GM12872 (cell line): ENCODE measurements around the gene GRAMD1B.

Source experiments
- TF ChIP-seq, protein P1 (sequence below): IDR thresholded peaks from 3 replicates; pipeline ENCODE4 v1.5.1; 2011; ENCODE audit warnings: low read depth, mild to moderate bottlenecking, low read length, moderate library complexity; ENCODE audit not compliant: insufficient read depth

GRAMD1B gene

DNA sequence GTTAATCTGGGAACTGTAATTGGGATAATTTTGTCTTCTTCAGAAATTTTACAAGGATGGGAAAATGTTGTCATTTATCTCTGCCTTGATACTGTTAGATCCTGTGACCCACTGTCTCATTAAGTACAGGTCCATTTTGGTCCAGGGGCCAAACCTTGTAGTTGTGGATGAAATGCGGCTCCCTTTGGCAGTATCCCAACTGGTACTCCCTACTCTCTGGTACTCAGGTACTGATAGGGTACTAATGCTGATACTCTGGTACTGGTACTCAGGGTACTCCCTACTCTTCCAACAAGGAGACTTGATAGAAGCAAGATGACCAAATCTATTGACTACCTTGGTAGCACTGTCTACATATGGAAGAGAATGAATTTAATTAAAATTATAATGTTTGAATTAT lies 97.9 kb downstream of the GRAMD1B start:
- TF ChIP-seq, protein P1, sequence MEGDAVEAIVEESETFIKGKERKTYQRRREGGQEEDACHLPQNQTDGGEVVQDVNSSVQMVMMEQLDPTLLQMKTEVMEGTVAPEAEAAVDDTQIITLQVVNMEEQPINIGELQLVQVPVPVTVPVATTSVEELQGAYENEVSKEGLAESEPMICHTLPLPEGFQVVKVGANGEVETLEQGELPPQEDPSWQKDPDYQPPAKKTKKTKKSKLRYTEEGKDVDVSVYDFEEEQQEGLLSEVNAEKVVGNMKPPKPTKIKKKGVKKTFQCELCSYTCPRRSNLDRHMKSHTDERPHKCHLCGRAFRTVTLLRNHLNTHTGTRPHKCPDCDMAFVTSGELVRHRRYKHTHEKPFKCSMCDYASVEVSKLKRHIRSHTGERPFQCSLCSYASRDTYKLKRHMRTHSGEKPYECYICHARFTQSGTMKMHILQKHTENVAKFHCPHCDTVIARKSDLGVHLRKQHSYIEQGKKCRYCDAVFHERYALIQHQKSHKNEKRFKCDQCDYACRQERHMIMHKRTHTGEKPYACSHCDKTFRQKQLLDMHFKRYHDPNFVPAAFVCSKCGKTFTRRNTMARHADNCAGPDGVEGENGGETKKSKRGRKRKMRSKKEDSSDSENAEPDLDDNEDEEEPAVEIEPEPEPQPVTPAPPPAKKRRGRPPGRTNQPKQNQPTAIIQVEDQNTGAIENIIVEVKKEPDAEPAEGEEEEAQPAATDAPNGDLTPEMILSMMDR = no peak

DNA sequence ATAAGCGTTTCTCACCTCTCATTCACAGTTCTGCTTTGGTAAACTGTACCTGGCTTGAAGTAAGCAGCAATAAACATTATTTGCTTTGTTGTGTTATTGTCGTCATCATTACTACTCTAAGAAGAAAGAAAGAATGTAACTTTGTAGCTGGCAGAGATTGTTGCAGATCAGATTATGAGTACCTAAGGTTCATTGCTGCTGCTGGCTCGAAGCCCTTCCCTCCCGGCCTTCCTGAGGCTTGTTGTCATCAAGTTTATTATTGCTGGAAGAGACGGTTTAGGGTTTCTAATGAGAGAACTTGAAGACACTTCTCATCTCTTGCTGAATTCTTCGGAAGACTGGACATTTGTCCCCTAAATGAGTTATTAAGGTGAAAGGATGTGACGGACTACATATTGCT lies 101.3 kb downstream of the GRAMD1B start:
- TF ChIP-seq, protein P1 = no peak

DNA sequence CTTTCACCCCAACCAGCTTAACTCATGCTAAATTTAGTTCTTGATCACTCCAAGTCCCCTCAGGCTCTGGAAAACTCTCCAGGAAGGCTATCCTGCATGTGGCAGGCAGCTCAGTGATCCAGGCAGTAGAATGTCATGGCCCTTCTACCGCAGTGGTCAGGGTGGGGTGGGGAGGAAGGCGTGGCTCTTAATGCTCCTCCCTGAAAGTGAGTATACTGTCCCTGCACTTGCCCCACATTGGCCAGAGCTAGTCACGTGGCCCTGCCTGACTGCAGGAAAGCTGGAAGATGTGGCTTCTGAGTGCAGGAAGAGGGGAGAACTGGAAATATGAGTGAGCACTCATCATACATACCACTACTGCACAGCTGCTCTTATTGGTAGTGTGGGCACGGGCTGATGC lies 102.1 kb downstream of the GRAMD1B start:
- TF ChIP-seq, protein P1 = no peak

DNA sequence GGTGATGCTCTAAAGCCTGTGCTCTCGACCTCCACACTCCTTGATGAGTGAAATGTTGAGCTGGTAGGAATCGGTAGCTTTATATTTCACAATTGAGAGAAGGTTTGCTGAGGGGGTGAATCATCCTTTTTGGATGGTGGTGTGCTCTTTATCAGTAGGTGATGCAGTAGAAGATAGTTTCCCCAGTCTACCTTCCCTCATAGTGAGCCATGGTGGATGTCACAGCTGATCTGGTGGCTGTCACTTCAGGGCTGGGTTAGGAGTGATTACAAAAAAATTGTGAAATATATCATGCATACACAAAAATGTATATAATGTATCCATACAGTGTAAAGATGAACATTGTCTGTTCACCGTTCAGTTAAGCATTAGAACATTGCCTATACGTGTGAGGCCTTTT lies 105.3 kb downstream of the GRAMD1B start:
- TF ChIP-seq, protein P1 = no peak

DNA sequence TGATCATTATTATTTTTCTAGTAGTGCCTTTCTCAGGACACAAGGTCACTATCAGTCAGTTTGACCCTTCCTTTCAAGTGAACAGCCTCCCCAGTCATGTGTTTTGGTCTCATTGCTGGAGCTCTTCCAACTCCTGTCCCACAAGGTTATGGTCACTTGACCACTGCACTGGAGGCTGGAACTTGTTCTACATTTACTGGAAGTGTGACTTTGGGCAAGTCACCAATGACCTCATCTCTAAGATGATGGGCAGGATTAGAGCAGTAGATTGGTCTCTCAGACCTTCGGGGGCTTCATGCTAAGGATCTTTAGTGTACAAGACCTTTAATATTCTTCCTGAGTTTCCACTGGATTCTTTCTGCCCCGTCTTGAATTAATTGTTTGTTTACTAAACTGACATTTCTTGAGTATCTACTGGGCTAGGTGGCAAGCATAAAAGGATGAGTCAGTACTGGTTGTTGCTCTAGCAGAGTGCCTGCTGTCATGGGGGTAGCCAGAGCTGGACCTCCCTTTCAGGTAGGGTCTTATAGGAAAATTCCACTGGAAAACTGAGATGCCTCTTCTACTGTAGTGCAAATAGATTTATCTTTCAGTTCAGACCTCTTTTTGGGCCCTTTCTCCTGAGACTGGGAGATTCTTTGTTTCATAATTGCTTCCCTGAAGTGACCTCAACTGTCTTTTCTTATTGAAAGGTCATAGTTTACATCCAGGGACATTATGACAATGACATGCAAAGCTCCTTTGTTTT lies 106.8 kb downstream of the GRAMD1B start:
- TF ChIP-seq, protein P1 = no peak

DNA sequence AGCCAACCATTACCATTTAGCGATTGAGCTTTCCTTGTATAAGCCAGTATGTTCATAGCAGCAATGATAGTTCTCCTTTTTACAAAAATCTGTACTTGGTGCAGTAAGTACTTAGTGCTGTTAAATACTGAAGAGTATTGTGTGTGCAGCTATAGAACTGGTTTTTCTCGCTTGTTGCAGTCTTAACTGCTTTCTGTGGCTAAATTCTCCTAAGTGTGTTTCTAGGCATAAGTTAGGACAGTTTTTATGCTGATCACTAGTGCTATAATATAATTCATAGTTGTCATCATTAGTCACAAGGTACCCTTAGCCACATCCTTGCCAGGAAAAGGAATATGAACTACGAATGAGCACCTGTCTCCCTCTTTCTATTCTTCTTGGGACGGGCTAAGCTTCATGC lies 107.7 kb downstream of the GRAMD1B start:
- TF ChIP-seq, protein P1 = no peak

DNA sequence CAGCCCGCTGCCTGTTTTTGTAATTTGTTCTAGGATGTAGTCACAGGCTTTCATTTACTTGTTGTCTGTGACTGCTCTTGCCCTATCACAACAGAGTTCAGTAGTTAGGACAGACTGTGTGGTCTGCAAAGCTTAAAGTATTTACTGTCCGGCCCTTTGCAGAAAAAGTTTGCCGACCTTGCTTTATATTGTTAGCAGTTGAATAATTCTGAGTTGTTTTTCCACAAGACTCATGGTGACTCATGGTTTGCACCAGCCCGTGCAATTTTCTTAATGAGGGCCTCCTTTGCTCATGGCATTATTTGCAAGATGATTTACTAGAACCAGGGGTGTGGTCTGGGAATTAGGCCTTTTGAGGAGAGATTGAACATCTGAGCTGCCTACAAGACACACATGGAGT lies 113.7 kb downstream of the GRAMD1B start:
- TF ChIP-seq, protein P1 = no peak
